Cardiac muscle cell (in vitro differentiated cells and primary cell): ENCODE measurements around the gene ZNF560. TPM values are rescaled to one million over a fixed set of nuclear protein-coding genes. Genes with fewer than 3 reads are reported as not detected.

ENCODE experiments used
- DNase-seq, 2 donors: peaks; one replicate each; pipeline versions ENCODE4 v3.0.0 to v3.0.0-alpha.2; 2010 to 2017; ENCODE audit warnings: low read depth in 1 of 2, low spot score in 1 of 2
- H3K27ac ChIP-seq: fragments of 200-600 bp; sonication (generic); 2 replicates; pipeline ENCODE4 v1.5.1; 2016
- H3K27me3 ChIP-seq: fragments of 200-600 bp; sonication (generic); 2 replicates; pipeline ENCODE4 v1.6.0; 2016; ENCODE audit warnings: control low read depth
- H3K36me3 ChIP-seq: fragments of 200-600 bp; sonication (generic); 2 replicates; pipeline ENCODE4 v1.5.1; 2016; ENCODE audit warnings: control low read depth
- H3K4me1 ChIP-seq: fragments of 200-600 bp; sonication (generic); 2 replicates; pipeline ENCODE4 v1.8.1; 2017; ENCODE audit warnings: low read depth, mild to moderate bottlenecking, mixed run types
- H3K4me3 ChIP-seq: fragments of 200-600 bp; sonication (generic); 2 replicates; pipeline ENCODE4 v1.5.1; 2016; ENCODE audit warnings: mild to moderate bottlenecking
- H3K9me3 ChIP-seq: fragments of 200-600 bp; sonication (generic); 2 replicates; pipeline ENCODE4 v1.5.1; 2017; ENCODE audit warnings: low read depth, mild to moderate bottlenecking, control low read depth
- CTCF ChIP-seq: IDR thresholded peaks from 2 replicates; pipeline ENCODE4 v1.5.1; 2012; ENCODE audit warnings: low read depth, mild to moderate bottlenecking, low read length
- polyA plus RNA-seq: library from polyadenylated mRNA; unstranded; fragments of >200 nt; fragmentation: Nextera tagmentation; extraction: Ambion mirVana; gene quantifications from 2 replicates; pipeline ENCODE4 v1.2.1, GENCODE V29; 2016
- total RNA-seq: library from RNA; depleted of rRNA; stranded (reverse); fragments of >200 nt; gene quantifications from 2 replicates; pipeline ENCODE4 v1.2.3, GENCODE V29; 2016

Gene ZNF560
- total and polyA plus RNA-seq, 2 experiments from 2014 or later = 0.50 to 0.80 TPM

- H3K27me3 ChIP-seq = no peaks in the 10 kb centered on the region
- H3K4me1 ChIP-seq = no peaks in the 10 kb centered on the region
- DNase-seq = no peak
- TF ChIP-seq CTCF = no peak
- no peaks in the 10 kb centered on the region for H3K9me3 ChIP-seq
- no peak overlapping the region for H3K27ac ChIP-seq
- no peaks in the 10 kb centered on the region for H3K36me3 ChIP-seq
- no peak overlapping the region for H3K4me3 ChIP-seq
These were observed 4.3 kb downstream of the ZNF560 start for GRCh38 chr19:9494096-9494495.

GRCh38 chr19:9487016-9487415, 11.4 kb downstream of the ZNF560 start:
- no peaks in the 10 kb centered on the region for H3K9me3 ChIP-seq
- no peak overlapping the region for H3K27ac ChIP-seq
- no peak for TF ChIP-seq CTCF
- no peaks in the 10 kb centered on the region for H3K27me3 ChIP-seq
- no peaks in the 10 kb centered on the region for H3K4me1 ChIP-seq
- no peak for DNase-seq
- no peak overlapping the region for H3K4me3 ChIP-seq
- H3K36me3 ChIP-seq = no peaks in the 10 kb centered on the region

GRCh38 chr19:9485140-9485539, 13.3 kb downstream of the ZNF560 start:
- no peaks in the 10 kb centered on the region for H3K9me3 ChIP-seq
- TF ChIP-seq CTCF = no peak
- H3K4me1 ChIP-seq = no peaks in the 10 kb centered on the region
- no peaks in the 10 kb centered on the region for H3K27me3 ChIP-seq
- H3K27ac ChIP-seq = no peak overlapping the region
- DNase-seq = no peak
- no peaks in the 10 kb centered on the region for H3K36me3 ChIP-seq
- no peak overlapping the region for H3K4me3 ChIP-seq

GRCh38 chr19:9474975-9475374, 23.4 kb downstream of the ZNF560 start:
- H3K36me3 ChIP-seq = no peaks in the 10 kb centered on the region
- H3K4me3 ChIP-seq = no peak overlapping the region
- DNase-seq = no peak
- H3K4me1 ChIP-seq = no peaks in the 10 kb centered on the region
- no peaks in the 10 kb centered on the region for H3K27me3 ChIP-seq
- H3K9me3 ChIP-seq = no peaks in the 10 kb centered on the region
- no peak for TF ChIP-seq CTCF
- H3K27ac ChIP-seq = no peak overlapping the region

- H3K36me3 ChIP-seq = no peaks in the 10 kb centered on the region
- no peak overlapping the region for H3K4me3 ChIP-seq
- no peaks in the 10 kb centered on the region for H3K27me3 ChIP-seq
- no peak for TF ChIP-seq CTCF
- no peak overlapping the region for H3K27ac ChIP-seq
- H3K4me1 ChIP-seq = no peaks in the 10 kb centered on the region
- no peaks in the 10 kb centered on the region for H3K9me3 ChIP-seq
- no peak for DNase-seq
These were observed 31.3 kb downstream of the ZNF560 start for GRCh38 chr19:9467161-9467560.

GRCh38 chr19:9461938-9462337, 36.5 kb downstream of the ZNF560 start:
- Histone ChIP-seq H3K4me3 (no peak overlapping the region), H3K27me3 (no peaks in the 10 kb centered on the region), H3K9me3 (no peaks in the 10 kb centered on the region), H3K27ac (no peak overlapping the region), H3K4me1 (no peaks in the 10 kb centered on the region), H3K36me3 (no peaks in the 10 kb centered on the region)
- no peak for DNase-seq
- no peak for TF ChIP-seq CTCF
